AG04449 (cell line): ENCODE data around the gene DACT2.

Source experiments
- CTCF ChIA-PET: fragments of 350-600 bp; formaldehyde crosslinking; extraction: SDS; loops from one replicate; lab custom pipeline; 2021; ENCODE audit warnings: antibody characterized with exemption; lab: Yijun Ruan, JAX
- POLR2A ChIA-PET: fragments of 400-600, 350-600 bp; formaldehyde crosslinking; extraction: SDS; loops from one replicate; lab custom pipeline; 2020; ENCODE audit warnings: antibody characterized with exemption, inconsistent platforms; lab: Yijun Ruan, JAX
- DNase-seq: peaks from one replicate; pipeline ENCODE4 v3.0.0-alpha.2; 2010; ENCODE audit warnings: low read depth, low spot score
- H3K4me3 ChIP-seq: 2 replicates; pipeline ENCODE4 v1.5.1; 2011; ENCODE audit warnings: low read depth, mild to moderate bottlenecking, control low read depth, low read length
- CTCF ChIP-seq: IDR thresholded peaks from one replicate; pipeline ENCODE4 v1.5.1; 2011; ENCODE audit warnings: mild to moderate bottlenecking, moderate library complexity, low read length, control low read depth, inconsistent platforms; ENCODE audit not compliant: insufficient read depth; ENCODE audit errors: missing control alignments

DACT2 gene

GRCh38 chr6:168263351-168263905 lies 56.1 kb downstream of the DACT2 start:
- ChIA-PET CTCF (no interaction called here), POLR2A (no interaction called here)
- TF ChIP-seq CTCF = no peak
- H3K4me3 ChIP-seq = no peak overlapping the region
- no peak for DNase-seq

GRCh38 chr6:168261234-168261633 lies 58.3 kb downstream of the DACT2 start:
- H3K4me3 ChIP-seq = no peak overlapping the region
- no peak for DNase-seq
- ChIA-PET CTCF (no interaction called here), POLR2A (no interaction called here)
- no peak for TF ChIP-seq CTCF

GRCh38 chr6:168260420-168260987 lies 59.1 kb downstream of the DACT2 start:
- CTCF ChIA-PET = no interaction called here
- no peak overlapping the region for H3K4me3 ChIP-seq
- DNase-seq = no peak
- TF ChIP-seq CTCF = no peak
- POLR2A ChIA-PET = no interaction called here

GRCh38 chr6:168258795-168259194 lies 60.8 kb downstream of the DACT2 start:
- ChIA-PET CTCF (no interaction called here), POLR2A (no interaction called here)
- no peak for TF ChIP-seq CTCF

GRCh38 chr6:168256940-168257339 lies 62.6 kb downstream of the DACT2 start:
- POLR2A ChIA-PET = no interaction called here
- TF ChIP-seq CTCF = no peak
- H3K4me3 ChIP-seq = no peak overlapping the region
- DNase-seq = no peak
- CTCF ChIA-PET = no interaction called here

More at GRCh38 chr6:168258795-168259194, 60.8 kb downstream of the DACT2 start:
- no peak for DNase-seq
- H3K4me3 ChIP-seq = no peak overlapping the region
